HG03039 (cell line): ENCODE results near the gene KIF16B.

Experiments used
- ATAC-seq: cut with Tn5 transposase; IDR thresholded peaks from one replicate; pipeline ENCODE4 v1.9.1; 2021; ENCODE audit warnings: mild to moderate bottlenecking, moderate library complexity; ENCODE audit not compliant: unreplicated experiment

The KIF16B gene

DNA sequence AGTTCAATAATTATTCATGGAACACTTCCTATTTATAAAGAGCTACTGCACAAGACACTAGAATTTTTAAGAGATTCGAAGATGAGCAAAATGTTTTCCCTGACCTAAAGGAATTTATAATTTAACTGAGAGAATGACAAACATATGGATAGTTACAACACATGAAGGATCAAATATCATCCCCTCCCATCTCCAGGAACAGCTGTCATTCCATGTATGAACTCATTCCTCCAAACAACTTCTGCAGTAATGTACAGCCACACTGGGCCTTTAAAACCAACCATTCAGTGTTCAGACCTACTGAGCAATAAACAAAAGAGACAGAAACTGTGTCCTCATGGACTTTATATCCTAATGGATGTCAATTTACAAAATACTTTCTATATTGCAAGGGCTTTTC is 87.8 kb downstream of the KIF16B start:
- ATAC-seq: no peak

- no peak for ATAC-seq
These were observed 90.2 kb downstream of the KIF16B start for GRCh38 chr20:16483024-16483423.

GRCh38 chr20:16481977-16482376 is 91.3 kb downstream of the KIF16B start:
- no peak for ATAC-seq

- no peak for ATAC-seq
These were observed 93.6 kb downstream of the KIF16B start for GRCh38 chr20:16479666-16480065.

DNA sequence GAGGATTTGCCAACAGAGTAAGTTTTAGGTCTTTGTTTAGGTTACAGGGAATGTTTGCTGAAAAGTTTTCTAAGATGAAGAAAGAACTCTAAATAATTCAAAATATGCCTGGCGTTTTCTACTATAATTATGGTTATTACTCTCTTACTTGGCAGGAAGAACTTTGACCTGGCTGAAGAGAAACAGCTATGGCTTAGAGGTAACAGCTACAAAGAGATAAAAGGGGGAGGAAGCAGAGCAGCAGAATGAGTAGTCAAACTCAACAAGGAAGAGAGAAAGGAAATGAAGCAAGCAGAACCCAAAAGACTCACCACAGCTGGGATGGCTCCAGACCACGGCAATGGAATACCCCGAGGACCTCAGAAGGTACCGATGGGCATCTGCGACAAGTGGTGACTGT is 95.6 kb downstream of the KIF16B start:
- no peak for ATAC-seq

- no peak for ATAC-seq
These were observed 97.2 kb downstream of the KIF16B start for GRCh38 chr20:16476032-16476431.

DNA sequence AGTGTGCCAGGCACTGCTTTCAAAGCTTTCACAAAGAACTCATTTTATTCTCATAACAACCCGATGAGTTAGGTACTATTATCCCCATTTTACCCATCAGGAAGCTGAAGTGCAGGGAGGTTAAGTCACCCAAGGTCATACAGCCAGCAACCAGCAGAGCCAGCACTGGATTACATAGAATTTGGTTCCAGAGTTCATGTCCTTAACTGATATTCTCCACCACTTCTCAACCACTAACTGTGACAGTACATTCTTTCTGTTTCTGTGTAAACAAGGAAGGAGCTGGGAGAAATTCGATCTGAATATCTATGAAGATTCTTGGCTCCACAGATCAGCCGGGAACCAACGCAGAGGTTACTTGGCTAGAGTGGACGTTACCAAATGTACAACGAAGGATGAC is 98.0 kb downstream of the KIF16B start:
- no peak for ATAC-seq

DNA sequence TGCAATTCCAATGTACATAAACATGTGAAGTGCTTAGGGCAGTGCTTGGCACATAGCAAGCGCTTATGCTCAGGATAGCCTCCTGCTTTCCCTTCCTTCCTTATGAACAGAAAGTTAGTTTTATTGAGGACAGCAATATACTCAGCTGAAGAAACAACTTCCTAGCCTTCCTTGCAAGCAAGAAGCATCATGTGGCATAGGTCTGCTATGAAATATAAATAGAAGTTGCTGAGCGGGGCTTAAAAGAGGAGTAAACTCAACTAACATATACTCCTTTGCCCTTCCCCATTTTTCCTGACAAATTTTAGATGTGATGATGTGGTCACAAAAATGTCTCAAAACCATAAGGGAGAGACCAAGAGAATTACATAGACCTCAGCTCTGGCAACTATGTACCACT is 98.9 kb downstream of the KIF16B start:
- no peak for ATAC-seq

DNA sequence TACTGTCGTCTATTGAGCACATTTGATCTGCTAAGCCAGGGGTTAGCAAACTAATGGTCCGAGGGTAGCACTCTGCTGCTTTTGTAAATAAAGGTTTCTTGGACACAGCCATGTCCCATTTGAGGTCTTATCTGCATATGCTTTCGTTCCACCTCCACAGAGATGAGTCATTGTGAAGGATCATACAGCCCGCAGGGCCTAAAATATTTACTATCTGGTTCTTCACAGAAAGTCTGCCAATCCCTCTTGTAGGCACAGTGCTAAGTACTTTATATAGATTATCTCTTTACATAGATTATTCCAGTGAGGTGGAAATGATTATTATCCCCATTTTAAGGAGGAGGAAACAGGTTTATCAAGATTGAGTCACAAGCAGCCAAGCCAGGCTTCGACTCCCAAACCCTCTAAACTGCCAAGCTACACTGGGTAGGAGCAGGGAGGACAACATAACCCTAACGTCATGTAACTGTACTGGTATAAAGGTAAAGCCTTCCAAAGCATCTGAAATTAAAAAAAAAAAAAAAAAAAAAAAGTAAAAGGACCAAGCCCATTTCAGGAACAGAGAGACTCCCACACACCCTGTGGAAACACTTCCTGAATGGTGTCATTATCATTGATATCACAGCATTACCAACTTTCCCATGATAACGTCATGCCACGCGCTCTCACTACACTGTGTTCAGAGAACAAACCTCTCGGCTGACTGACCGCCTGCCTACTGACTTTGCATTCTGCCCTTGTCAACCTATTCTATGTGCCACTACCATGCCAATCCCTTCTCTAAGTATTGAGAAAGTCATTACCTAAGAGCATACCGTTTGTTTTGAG is 101.0 kb downstream of the KIF16B start:
- no peak for ATAC-seq

DNA sequence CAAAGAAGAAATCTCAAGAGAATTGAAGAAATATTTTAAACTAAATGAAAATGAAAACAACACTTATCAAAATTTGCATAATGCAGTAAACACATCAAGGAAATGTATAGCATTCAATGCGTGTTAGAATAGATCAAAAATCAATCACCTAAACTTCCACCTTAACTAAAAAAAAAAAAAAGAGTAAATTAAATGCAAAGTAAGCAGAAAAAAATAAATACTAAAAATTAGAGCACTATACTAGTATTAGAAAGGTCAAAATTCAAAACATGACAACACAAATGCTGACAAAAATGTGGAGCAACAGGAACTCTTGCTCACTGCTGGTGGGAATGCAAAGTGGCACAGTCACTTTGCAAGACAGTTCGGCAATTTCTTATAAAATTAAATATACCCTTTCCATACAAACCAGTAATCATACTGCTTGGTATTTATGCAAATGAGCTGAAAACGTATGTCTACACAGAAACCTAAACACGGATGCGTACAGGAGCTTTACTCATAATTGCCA is 103.8 kb downstream of the KIF16B start:
- ATAC-seq: no peak

GRCh38 chr20:16462711-16463110 is 110.5 kb downstream of the KIF16B start:
- no peak for ATAC-seq

- ATAC-seq: no peak
These were observed 114.1 kb downstream of the KIF16B start for GRCh38 chr20:16459019-16459700.

GRCh38 chr20:16457514-16457913 is 115.7 kb downstream of the KIF16B start:
- no peak for ATAC-seq

GRCh38 chr20:16455324-16455723 is 117.9 kb downstream of the KIF16B start:
- no peak for ATAC-seq

DNA sequence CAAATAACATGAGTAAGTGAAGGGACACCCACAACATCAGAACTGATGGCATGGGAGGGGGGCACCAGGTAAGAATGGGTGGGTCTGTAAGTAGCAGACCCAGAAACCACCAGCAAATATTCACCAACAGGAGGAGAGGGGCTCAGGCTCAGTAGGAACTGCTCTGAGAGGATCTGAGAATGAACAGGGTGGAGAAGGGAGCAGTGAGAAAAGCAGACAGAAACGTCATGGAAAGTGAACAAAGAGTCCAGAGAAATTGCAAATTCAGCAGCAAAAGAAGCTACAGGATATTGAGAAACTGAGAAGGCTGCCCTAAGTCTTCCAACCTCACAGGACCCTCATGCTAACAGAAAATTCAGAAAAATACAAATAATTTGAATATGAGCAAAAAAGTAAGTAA is 121.3 kb downstream of the KIF16B start:
- ATAC-seq: no peak

DNA sequence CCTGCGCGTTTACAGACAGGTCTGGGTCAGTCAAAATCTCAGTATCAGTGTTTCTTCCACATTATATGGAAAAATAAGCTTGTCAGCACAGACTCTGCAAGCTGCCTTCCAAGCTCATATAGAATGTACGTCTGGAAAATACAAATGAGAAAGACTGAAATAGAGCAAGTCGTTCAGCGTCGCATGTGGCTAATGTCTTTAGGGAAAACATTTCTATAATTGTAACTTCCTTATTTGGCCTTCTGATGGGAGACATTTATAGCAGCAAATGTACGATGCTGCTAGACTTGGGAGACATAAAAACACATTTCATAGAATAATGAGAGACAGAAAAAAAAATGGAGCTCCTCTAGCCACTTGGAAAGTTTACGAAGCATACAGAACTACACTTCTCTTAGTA is 122.2 kb downstream of the KIF16B start:
- ATAC-seq: no peak

GRCh38 chr20:16446991-16447390 is 126.3 kb downstream of the KIF16B start:
- ATAC-seq: no peak

DNA sequence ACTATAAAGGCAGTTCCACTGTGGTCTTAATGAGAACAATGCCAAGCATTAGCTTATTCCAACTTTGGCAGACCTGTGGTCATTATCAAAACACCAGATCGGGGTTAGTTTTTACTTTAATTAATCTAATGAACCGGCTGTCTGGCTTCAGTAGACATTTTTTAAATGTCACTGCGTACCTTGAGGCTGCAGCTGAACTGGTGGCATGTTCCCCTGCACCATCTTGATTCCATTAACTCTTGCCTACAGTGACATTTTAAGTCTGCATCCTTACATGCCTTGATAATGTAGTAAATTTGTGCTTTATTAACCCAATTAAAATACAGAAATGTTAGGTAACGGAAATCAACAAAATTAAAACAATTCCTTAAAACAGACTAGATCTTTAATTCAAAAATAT is 127.0 kb downstream of the KIF16B start:
- no peak for ATAC-seq

GRCh38 chr20:16445482-16445881 is 127.8 kb downstream of the KIF16B start:
- no peak for ATAC-seq

- no peak for ATAC-seq
These were observed 129.0 kb downstream of the KIF16B start for GRCh38 chr20:16444057-16444777.

GRCh38 chr20:16441546-16442164 is 131.6 kb downstream of the KIF16B start:
- no peak for ATAC-seq
